T-helper 9 cell (primary cell): ENCODE measurements around the gene MB.

Source experiments
- DNase-seq: peaks from one replicate; pipeline ENCODE4 v3.0.0-alpha.2; 2020

Gene MB

GRCh38 chr22:35614404-35614803 lies 2.7 kb downstream of the MB start:
- no peak for DNase-seq

GRCh38 chr22:35612903-35613302 lies 4.2 kb downstream of the MB start:
- DNase-seq: no peak

- no peak for DNase-seq
Measured at GRCh38 chr22:35611891-35612576, 5.1 kb downstream of the MB start.

GRCh38 chr22:35611200-35611890 lies 5.8 kb downstream of the MB start:
- no peak for DNase-seq

- no peak for DNase-seq
Measured at GRCh38 chr22:35610741-35611140, 6.4 kb downstream of the MB start.

GRCh38 chr22:35609761-35610160 lies 7.4 kb downstream of the MB start:
- no peak for DNase-seq

- DNase-seq: no peak
Measured at GRCh38 chr22:35609261-35609660, 7.9 kb downstream of the MB start.

GRCh38 chr22:35608088-35608487 lies 9.0 kb downstream of the MB start:
- no peak for DNase-seq

- DNase-seq: no peak
Measured at GRCh38 chr22:35606916-35607315, 10.2 kb downstream of the MB start.

- no peak for DNase-seq
Measured at GRCh38 chr22:35605851-35606481, 11.2 kb downstream of the MB start.

- DNase-seq: no peak
Measured at GRCh38 chr22:35605369-35605680, 11.8 kb downstream of the MB start.

GRCh38 chr22:35604621-35605368 lies 12.3 kb downstream of the MB start:
- DNase-seq: no peak

- DNase-seq: no peak
Measured at GRCh38 chr22:35601743-35602615, 15.2 kb downstream of the MB start.

- DNase-seq: no peak
Measured at GRCh38 chr22:35601013-35601580, 16.0 kb downstream of the MB start.

GRCh38 chr22:35600476-35600875 lies 16.7 kb downstream of the MB start:
- DNase-seq: no peak

GRCh38 chr22:35599364-35599763 lies 17.8 kb downstream of the MB start:
- DNase-seq: no peak

GRCh38 chr22:35598396-35598710 lies 18.8 kb downstream of the MB start:
- no peak for DNase-seq

GRCh38 chr22:35597692-35598395 lies 19.3 kb downstream of the MB start:
- no peak for DNase-seq

GRCh38 chr22:35596821-35597220 lies 20.3 kb downstream of the MB start:
- no peak for DNase-seq

- DNase-seq: no peak
Measured at GRCh38 chr22:35594686-35595085, 22.4 kb downstream of the MB start.

GRCh38 chr22:35593891-35594470 lies 23.1 kb downstream of the MB start:
- no peak for DNase-seq
